Measurements from ENCODE around the gene ADAMTS19. TPM values are rescaled to one million over a fixed set of nuclear protein-coding genes. Genes with fewer than 3 reads are reported as not detected.

ADAMTS19 gene
- total RNA-seq, 1 experiment from 2014 or later = not detected

GRCh38 chr5:129639331-129639730 lies 179.2 kb downstream of the ADAMTS19 start:
- Histone ChIP-seq H3K36me3 (no peaks in the 10 kb centered on the region), H3K9me3 (replicated peaks) (no peaks in the 10 kb centered on the region), H3K4me1 (replicated peaks) (no peaks in the 10 kb centered on the region), H3K27me3 (replicated peaks) (no peaks in the 10 kb centered on the region), H3K4me3 (no peak overlapping the region), H3K27ac (no peak overlapping the region)
- no peak for DNase-seq (ENCODE audit: low read depth in 1 of 2, low spot score in 2 of 2)

DNA sequence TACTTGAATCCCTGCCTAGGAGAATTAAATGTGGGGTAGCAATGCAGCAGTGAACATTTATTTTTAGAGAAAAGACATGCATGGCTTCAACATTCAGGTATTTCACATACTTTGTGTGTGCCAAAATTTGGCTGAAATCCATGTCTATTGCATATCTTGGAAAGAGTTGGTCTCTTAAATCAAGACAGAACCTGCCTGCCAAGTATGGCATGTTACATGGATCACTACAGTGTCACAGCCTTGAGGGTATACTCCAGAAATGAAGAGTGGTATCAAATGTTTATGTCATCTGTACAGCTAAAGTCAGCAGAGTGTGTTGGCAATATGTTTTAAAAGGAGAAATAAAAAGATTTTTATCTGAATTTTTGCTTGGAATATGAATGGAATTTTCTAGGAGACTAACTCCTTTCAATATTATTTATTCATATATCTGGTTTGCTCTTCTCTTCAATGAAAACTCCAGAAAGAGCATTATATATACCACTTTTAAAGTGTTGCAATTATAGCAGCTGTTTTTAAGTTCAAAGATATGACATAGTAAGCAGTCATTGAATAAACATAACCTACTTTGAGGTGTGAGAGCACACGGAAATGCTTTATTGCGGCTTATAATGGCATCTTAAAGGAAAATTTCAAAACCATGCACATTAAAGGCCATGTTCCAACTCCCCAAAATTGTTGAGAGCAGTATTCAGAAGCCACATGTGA lies 192.4 kb downstream of the ADAMTS19 start:
- no peak overlapping the region for H3K27ac ChIP-seq
- no peaks in the 10 kb centered on the region for H3K4me1 ChIP-seq (replicated peaks)
- no peaks in the 10 kb centered on the region for H3K36me3 ChIP-seq
- H3K9me3 ChIP-seq (replicated peaks) = no peaks in the 10 kb centered on the region
- H3K4me3 ChIP-seq = no peak overlapping the region
- no peak for DNase-seq (ENCODE audit: low read depth in 1 of 2, low spot score in 2 of 2)
- H3K27me3 ChIP-seq (replicated peaks) = no peaks in the 10 kb centered on the region

DNA sequence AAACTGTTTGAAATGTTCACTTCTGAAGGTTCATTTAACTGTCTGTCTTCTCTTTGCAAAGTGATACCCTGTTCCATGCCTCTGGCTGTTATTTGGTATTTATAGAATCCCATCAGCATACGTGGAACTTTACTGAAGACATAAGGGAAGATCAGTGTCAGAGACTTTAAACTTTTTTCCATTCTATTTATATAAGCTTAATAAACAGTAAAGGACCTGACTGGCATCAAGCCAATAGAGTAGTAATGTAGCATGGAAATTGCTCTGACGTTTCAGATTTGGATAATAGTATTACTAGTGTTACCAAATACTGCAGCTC lies 192.9 kb downstream of the ADAMTS19 start:
- H3K36me3 ChIP-seq = no peaks in the 10 kb centered on the region
- no peaks in the 10 kb centered on the region for H3K27me3 ChIP-seq (replicated peaks)
- no peaks in the 10 kb centered on the region for H3K9me3 ChIP-seq (replicated peaks)
- no peaks in the 10 kb centered on the region for H3K4me1 ChIP-seq (replicated peaks)
- no peak overlapping the region for H3K27ac ChIP-seq
- no peak overlapping the region for H3K4me3 ChIP-seq
- no peak for DNase-seq (ENCODE audit: low read depth in 1 of 2, low spot score in 2 of 2)

- no peak for DNase-seq (ENCODE audit: low read depth in 1 of 2, low spot score in 2 of 2)
- Histone ChIP-seq H3K27ac (no peak overlapping the region), H3K36me3 (no peaks in the 10 kb centered on the region), H3K4me3 (no peak overlapping the region), H3K9me3 (replicated peaks) (no peaks in the 10 kb centered on the region), H3K4me1 (replicated peaks) (no peaks in the 10 kb centered on the region), H3K27me3 (replicated peaks) (no peaks in the 10 kb centered on the region)
Observed at GRCh38 chr5:129653442-129653841, 193.3 kb downstream of the ADAMTS19 start.

DNA sequence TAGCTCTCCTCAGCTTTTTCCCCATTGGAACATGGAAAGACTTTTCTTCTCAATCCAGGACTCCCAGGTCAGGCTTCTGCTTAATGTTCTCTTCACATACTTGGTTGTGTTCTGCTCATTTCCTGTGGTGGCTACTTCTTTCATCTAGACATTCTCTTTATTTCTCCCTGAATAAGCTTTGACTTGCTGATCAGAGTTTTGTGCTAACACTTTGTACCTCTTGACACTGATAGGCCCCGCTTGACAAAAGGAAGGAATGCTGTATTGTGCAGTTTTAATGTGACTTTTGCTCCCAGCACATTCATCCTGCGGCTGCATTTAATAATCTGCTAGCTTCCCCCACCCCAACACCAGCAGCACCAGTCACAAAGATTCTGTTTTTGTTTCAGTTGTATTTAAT lies 196.9 kb downstream of the ADAMTS19 start:
- no peaks in the 10 kb centered on the region for H3K27me3 ChIP-seq (replicated peaks)

DNA sequence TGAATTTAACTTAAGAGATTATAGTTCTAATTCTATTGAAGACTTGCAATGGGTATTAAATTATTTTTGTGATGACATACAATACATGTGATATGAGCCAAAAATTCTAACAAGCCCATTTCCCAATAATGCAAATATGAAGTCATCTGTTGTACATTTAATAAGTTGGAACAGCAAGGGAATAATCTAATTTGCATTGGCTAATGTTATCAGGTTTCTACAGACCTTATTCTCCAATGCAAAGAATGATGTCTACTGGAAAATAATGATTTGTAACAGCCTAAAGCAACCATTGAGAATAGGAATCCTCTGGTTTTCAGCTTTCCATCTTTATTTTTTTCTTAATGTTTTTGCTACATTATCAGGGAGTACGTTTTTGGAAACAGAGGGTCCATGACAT lies 198.7 kb downstream of the ADAMTS19 start:
- no peaks in the 10 kb centered on the region for H3K9me3 ChIP-seq (replicated peaks)
- no peaks in the 10 kb centered on the region for H3K27me3 ChIP-seq (replicated peaks)
- no peak overlapping the region for H3K27ac ChIP-seq

More for the DNA sequence above, 196.9 kb downstream of the ADAMTS19 start:
- Histone ChIP-seq H3K4me1 (replicated peaks) (no peaks in the 10 kb centered on the region), H3K27ac (no peak overlapping the region), H3K9me3 (replicated peaks) (no peaks in the 10 kb centered on the region), H3K36me3 (no peaks in the 10 kb centered on the region), H3K4me3 (no peak overlapping the region)
- no peak for DNase-seq (ENCODE audit: low read depth in 1 of 2, low spot score in 2 of 2)

DNA sequence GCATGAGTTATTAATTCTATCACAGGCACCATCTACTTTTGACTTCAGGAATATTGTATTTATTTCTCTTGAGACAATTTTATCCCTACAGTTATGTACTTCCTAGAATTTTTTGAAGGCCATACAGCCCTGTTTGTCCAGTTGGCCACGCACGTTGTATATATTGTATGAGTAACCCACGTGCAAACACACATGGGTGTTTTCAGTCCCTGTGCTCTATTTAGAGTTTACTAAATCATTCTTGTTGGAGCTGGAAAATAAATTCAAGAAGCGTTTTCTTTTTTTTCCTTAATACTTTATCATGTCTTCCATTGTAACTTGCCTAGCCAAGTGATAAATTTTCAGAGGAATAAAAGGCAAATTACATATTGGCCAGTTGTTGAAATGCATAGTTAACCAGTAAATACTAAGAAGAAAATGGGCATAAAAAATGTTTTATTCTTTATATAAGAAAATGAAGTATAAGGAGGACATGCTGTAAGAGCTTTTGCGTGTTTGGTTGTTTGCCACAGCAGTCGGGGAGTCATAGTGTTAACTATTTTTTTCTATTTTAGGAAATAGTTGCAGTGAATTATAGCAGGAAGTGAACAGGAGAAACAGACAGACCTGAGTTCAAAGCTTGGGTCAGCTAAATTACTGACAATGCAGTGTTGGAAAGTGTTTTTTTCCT lies 201.4 kb downstream of the ADAMTS19 start:
- Histone ChIP-seq H3K9me3 (replicated peaks) (no peaks in the 10 kb centered on the region), H3K27ac (no peak overlapping the region), H3K36me3 (no peaks in the 10 kb centered on the region), H3K4me3 (no peak overlapping the region), H3K27me3 (replicated peaks) (no peaks in the 10 kb centered on the region), H3K4me1 (replicated peaks) (no peaks in the 10 kb centered on the region)
- no peak for DNase-seq (ENCODE audit: low read depth in 1 of 2, low spot score in 2 of 2)

More for the DNA sequence above, 198.7 kb downstream of the ADAMTS19 start:
- H3K4me3 ChIP-seq = no peak overlapping the region
- DNase-seq (ENCODE audit: low read depth in 1 of 2, low spot score in 2 of 2) = no peak
- H3K36me3 ChIP-seq = no peaks in the 10 kb centered on the region
- no peaks in the 10 kb centered on the region for H3K4me1 ChIP-seq (replicated peaks)

DNA sequence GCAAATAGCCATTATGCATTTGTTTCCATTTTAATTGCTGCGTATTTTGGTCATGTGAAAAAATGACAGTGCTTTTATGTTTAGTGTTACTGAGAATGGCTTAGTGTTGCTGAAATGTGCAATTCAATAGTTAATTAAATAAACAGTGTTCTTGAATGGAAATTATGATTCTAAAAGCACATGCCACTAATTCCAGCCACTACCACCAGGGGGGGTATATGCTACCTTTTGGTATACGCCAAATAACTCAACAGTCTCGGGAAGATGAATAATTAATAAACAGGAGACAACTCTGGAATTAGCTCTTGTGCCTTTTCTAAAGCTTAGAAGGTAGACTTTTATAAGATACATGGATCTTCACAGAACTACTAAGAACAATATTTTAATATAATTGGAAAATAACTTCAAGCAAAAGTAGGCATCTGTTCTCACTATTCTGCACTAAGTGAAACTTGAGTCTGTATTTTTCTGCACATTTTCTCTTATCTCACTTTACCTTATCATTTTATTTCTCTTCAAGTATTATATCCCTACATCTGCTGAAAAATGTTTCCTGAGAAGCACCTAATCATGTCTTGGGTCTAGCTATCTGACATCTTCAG lies 204.3 kb downstream of the ADAMTS19 start:
- H3K4me3 ChIP-seq = no peak overlapping the region
- H3K9me3 ChIP-seq (replicated peaks) = no peaks in the 10 kb centered on the region
- no peaks in the 10 kb centered on the region for H3K4me1 ChIP-seq (replicated peaks)
- H3K27me3 ChIP-seq (replicated peaks) = no peaks in the 10 kb centered on the region
- peak; percentile 42 to 63 for DNase-seq (ENCODE audit: low read depth in 1 of 2, low spot score in 2 of 2)
- no peak overlapping the region for H3K27ac ChIP-seq
- H3K36me3 ChIP-seq = no peaks in the 10 kb centered on the region

GRCh38 chr5:129670957-129671500 lies 210.9 kb downstream of the ADAMTS19 start:
- peak overlapping the region; percentile 19; the same call in 1 of the 2 replicates for H3K27ac ChIP-seq

DNA sequence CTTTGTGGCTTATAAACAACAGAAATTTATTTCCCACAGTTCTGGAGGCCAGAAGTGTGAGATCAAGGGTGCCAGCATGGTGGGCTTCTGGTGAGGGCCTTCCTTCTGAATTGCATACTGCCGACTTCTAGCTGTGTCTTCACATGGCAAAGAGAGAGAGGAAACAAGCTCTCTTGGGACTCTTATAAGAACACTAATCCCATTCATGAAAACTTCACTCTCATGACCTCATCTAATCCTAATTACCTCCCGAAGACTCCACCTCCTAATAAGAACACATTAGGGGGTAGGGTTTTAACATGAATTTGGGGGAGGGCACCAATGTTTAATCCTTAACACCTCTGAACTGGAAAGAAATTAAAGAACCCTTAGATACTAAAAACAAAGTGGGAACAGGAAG lies 211.9 kb downstream of the ADAMTS19 start:
- H3K4me1 ChIP-seq (replicated peaks) = peaks cover 9% of the 10 kb centered on the region
- no peak overlapping the region for H3K4me3 ChIP-seq
- DNase-seq (ENCODE audit: low read depth in 1 of 2, low spot score in 2 of 2) = no peak
- H3K27ac ChIP-seq = no peak overlapping the region
- no peaks in the 10 kb centered on the region for H3K27me3 ChIP-seq (replicated peaks)
- no peaks in the 10 kb centered on the region for H3K36me3 ChIP-seq
- H3K9me3 ChIP-seq (replicated peaks) = no peaks in the 10 kb centered on the region

More at GRCh38 chr5:129670957-129671500, 210.9 kb downstream of the ADAMTS19 start:
- no peaks in the 10 kb centered on the region for H3K9me3 ChIP-seq (replicated peaks)
- peak in 1 of 2 experiments; percentile 18 for DNase-seq (ENCODE audit: low read depth in 1 of 2, low spot score in 2 of 2)
- no peaks in the 10 kb centered on the region for H3K27me3 ChIP-seq (replicated peaks)
- peaks cover 9% of the 10 kb centered on the region for H3K4me1 ChIP-seq (replicated peaks)
- H3K4me3 ChIP-seq = no peak overlapping the region
- no peaks in the 10 kb centered on the region for H3K36me3 ChIP-seq

GRCh38 chr5:129679671-129680070 lies 219.6 kb downstream of the ADAMTS19 start:
- H3K27ac ChIP-seq = no peak overlapping the region
- no peaks in the 10 kb centered on the region for H3K4me1 ChIP-seq (replicated peaks)
- no peaks in the 10 kb centered on the region for H3K36me3 ChIP-seq
- H3K9me3 ChIP-seq (replicated peaks) = no peaks in the 10 kb centered on the region
- no peaks in the 10 kb centered on the region for H3K27me3 ChIP-seq (replicated peaks)
- H3K4me3 ChIP-seq = no peak overlapping the region
- no peak for DNase-seq (ENCODE audit: low read depth in 1 of 2, low spot score in 2 of 2)

- H3K4me1 ChIP-seq (replicated peaks) = no peaks in the 10 kb centered on the region
- no peaks in the 10 kb centered on the region for H3K36me3 ChIP-seq
- no peaks in the 10 kb centered on the region for H3K9me3 ChIP-seq (replicated peaks)
- H3K27me3 ChIP-seq (replicated peaks) = no peaks in the 10 kb centered on the region
- DNase-seq (ENCODE audit: low read depth in 1 of 2, low spot score in 2 of 2) = no peak
- H3K4me3 ChIP-seq = no peak overlapping the region
- no peak overlapping the region for H3K27ac ChIP-seq
Observed at GRCh38 chr5:129687941-129688340, 227.8 kb downstream of the ADAMTS19 start.

GRCh38 chr5:129689045-129689444 lies 228.9 kb downstream of the ADAMTS19 start:
- no peak for DNase-seq (ENCODE audit: low read depth in 1 of 2, low spot score in 2 of 2)
- H3K4me3 ChIP-seq = no peak overlapping the region
- H3K27ac ChIP-seq = no peak overlapping the region
- no peaks in the 10 kb centered on the region for H3K36me3 ChIP-seq
- no peaks in the 10 kb centered on the region for H3K9me3 ChIP-seq (replicated peaks)
- H3K27me3 ChIP-seq (replicated peaks) = no peaks in the 10 kb centered on the region
- no peaks in the 10 kb centered on the region for H3K4me1 ChIP-seq (replicated peaks)

DNA sequence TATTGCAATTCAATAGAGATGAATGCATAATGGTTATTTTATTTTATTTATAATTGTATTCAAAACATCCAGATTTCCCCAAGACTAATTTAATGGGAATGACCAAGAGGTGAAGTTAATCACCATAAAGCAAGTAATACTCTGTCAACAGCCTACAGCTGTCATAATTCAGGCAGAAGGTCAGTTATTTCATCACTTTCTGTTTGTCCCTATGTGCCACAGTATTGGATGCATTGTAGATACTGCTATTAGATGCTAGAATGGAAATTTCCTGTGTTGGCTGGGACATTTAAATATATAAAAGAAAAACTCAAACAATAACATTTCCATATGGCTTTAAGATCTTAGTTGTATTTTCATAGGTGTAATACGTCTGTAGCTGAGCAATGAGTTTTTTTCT lies 231.1 kb downstream of the ADAMTS19 start:
- Histone ChIP-seq H3K27me3 (replicated peaks) (no peaks in the 10 kb centered on the region), H3K4me1 (replicated peaks) (no peaks in the 10 kb centered on the region), H3K4me3 (no peak overlapping the region), H3K9me3 (replicated peaks) (no peaks in the 10 kb centered on the region), H3K27ac (no peak overlapping the region), H3K36me3 (no peaks in the 10 kb centered on the region)
- no peak for DNase-seq (ENCODE audit: low read depth in 1 of 2, low spot score in 2 of 2)

Data from SJSA1 (cell line).